ENCODE measurements around the gene CDH4.

The CDH4 gene

GRCh38 chr20:61866165-61866564 is 614.1 kb downstream of the CDH4 start:
- H3K9me3 ChIP-seq (ENCODE audit: insufficient read depth, low read depth, low read length): peaks cover 12% of the 10 kb centered on the region
- WGBS (ENCODE audit: extremely low coverage, insufficient coverage, insufficient read length): no CpG with 5 or more reads among the region's 5 CpGs

DNA sequence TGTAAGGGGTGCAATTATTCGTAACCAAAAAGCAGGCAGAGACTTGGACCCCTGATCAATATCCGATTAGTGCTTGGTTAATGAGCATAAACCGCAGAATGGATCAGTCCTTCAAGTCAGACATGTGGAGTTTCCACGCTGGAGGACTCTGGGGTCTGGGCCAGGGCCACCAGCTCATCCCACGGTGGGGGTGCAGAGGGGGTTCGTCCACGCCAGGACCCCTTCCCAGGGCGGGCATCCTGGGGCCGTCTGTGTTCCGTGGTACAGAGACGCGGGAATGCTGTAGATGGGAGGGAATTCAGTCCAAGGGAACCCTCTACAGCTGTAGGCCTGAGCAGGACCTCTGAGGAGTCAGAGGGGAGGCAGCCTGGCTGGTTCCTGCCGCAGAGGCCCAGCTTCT is 615.9 kb downstream of the CDH4 start:
- Histone ChIP-seq H3K79me1 (ENCODE audit: low read length) (no peaks in the 10 kb centered on the region), H3K23ac (ENCODE audit: low read length) (no peak overlapping the region), H3K14ac (ENCODE audit: low read length) (no peak overlapping the region), H3K4me2 (ENCODE audit: low read length) (no peak overlapping the region), H3K4me3 (ENCODE audit: low read depth, low read length) (no peak overlapping the region), H2AK5ac (ENCODE audit: low read length) (no peak overlapping the region), H4K8ac (ENCODE audit: low read depth, low read length) (no peak overlapping the region), H4K12ac (ENCODE audit: low read depth, low read length) (no peak overlapping the region), H3K18ac (ENCODE audit: low read length) (no peak overlapping the region), H2BK5ac (ENCODE audit: low read depth, low read length, poor library complexity) (no peak overlapping the region), H3K79me2 (ENCODE audit: control insufficient read depth, insufficient read depth, low read length, poor library complexity) (no peaks in the 10 kb centered on the region), H3K9ac (ENCODE audit: low read length) (no peak overlapping the region), H4K91ac (ENCODE audit: low read depth, low read length) (no peak overlapping the region), H3K4me1 (ENCODE audit: control insufficient read depth in 1 of 2, insufficient read depth in 2 of 2, low read length in 2 of 2) (no peaks in the 10 kb centered on the region), H2BK12ac (ENCODE audit: low read length) (no peak overlapping the region), H2BK120ac (ENCODE audit: insufficient read depth, low read length, poor library complexity) (no peak overlapping the region), H3K9me3 (ENCODE audit: insufficient read depth, low read depth, low read length) (peaks cover 26% of the 10 kb centered on the region), H3K27me3 (ENCODE audit: insufficient read depth, low read length) (no peaks in the 10 kb centered on the region), H2AFZ (ENCODE audit: insufficient read depth, low read length, poor library complexity) (no peak overlapping the region), H3K4ac (ENCODE audit: low read depth, low read length) (no peak overlapping the region), H3K36me3 (ENCODE audit: control insufficient read depth in 1 of 2, insufficient read depth in 2 of 2, low read length in 2 of 2) (no peaks in the 10 kb centered on the region), H3K27ac (ENCODE audit: low read depth, low read length) (no peak overlapping the region)
- no CpG with 5 or more reads among the region's 13 CpGs for WGBS (ENCODE audit: extremely low coverage, insufficient coverage, insufficient read length)
- no peak for DNase-seq

More at GRCh38 chr20:61866165-61866564, 614.1 kb downstream of the CDH4 start:
- H2AK5ac ChIP-seq (ENCODE audit: low read length): no peak overlapping the region
- H4K91ac ChIP-seq (ENCODE audit: low read depth, low read length): no peak overlapping the region
- H2BK12ac ChIP-seq (ENCODE audit: low read length): no peak overlapping the region
- no peak overlapping the region for H4K12ac ChIP-seq (ENCODE audit: low read depth, low read length)
- no peak overlapping the region for H2AFZ ChIP-seq (ENCODE audit: insufficient read depth, low read length, poor library complexity)
- H3K27me3 ChIP-seq (ENCODE audit: insufficient read depth, low read length): no peaks in the 10 kb centered on the region
- no peak overlapping the region for H2BK5ac ChIP-seq (ENCODE audit: low read depth, low read length, poor library complexity)
- no peak overlapping the region for H3K27ac ChIP-seq (ENCODE audit: low read depth, low read length)
- no peaks in the 10 kb centered on the region for H3K79me2 ChIP-seq (ENCODE audit: control insufficient read depth, insufficient read depth, low read length, poor library complexity)
- no peaks in the 10 kb centered on the region for H3K36me3 ChIP-seq (ENCODE audit: control insufficient read depth in 1 of 2, insufficient read depth in 2 of 2, low read length in 2 of 2)
- no peaks in the 10 kb centered on the region for H3K79me1 ChIP-seq (ENCODE audit: low read length)
- H3K4me1 ChIP-seq (ENCODE audit: control insufficient read depth in 1 of 2, insufficient read depth in 2 of 2, low read length in 2 of 2): no peaks in the 10 kb centered on the region
- no peak overlapping the region for H3K4me2 ChIP-seq (ENCODE audit: low read length)
- no peak overlapping the region for H3K9ac ChIP-seq (ENCODE audit: low read length)
- no peak overlapping the region for H4K8ac ChIP-seq (ENCODE audit: low read depth, low read length)
- no peak for DNase-seq
- H2BK120ac ChIP-seq (ENCODE audit: insufficient read depth, low read length, poor library complexity): no peak overlapping the region
- H3K18ac ChIP-seq (ENCODE audit: low read length): no peak overlapping the region
- H3K14ac ChIP-seq (ENCODE audit: low read length): no peak overlapping the region
- no peak overlapping the region for H3K4ac ChIP-seq (ENCODE audit: low read depth, low read length)
- H3K4me3 ChIP-seq (ENCODE audit: low read depth, low read length): no peak overlapping the region
- no peak overlapping the region for H3K23ac ChIP-seq (ENCODE audit: low read length)

DNA sequence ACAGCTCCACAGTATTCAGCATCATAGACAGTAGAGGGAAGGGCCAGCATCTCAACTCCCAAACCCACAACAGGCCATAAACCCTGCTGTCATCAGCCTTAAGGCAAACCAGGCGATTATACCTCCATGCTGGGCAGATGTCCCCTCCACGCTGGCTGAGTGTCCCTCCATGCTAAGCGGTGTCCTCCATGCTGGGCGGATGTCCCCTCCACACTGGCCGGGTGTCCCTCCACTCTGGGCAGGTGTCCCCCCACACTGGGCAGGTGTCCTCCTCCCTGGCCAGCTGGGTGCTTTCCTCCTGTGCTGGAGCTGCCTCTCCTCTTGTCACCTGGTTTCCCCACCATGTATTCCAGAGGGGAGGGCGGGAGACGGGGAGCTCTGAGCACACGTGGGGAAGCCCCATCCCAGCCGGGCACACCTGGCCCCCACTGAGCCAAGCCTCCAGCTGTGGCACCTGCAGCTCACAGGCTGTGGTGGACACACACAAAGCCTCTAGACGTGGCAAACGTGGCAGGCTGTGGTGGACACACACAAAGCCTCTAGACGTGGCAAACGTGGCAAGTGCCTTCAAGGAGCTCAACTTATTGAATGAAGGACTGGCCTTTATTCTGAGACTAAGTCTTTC is 616.5 kb downstream of the CDH4 start:
- Histone ChIP-seq H3K36me3 (ENCODE audit: control insufficient read depth in 1 of 2, insufficient read depth in 2 of 2, low read length in 2 of 2) (no peaks in the 10 kb centered on the region), H3K79me1 (ENCODE audit: low read length) (no peaks in the 10 kb centered on the region), H2BK120ac (ENCODE audit: insufficient read depth, low read length, poor library complexity) (no peak overlapping the region), H3K23ac (ENCODE audit: low read length) (no peak overlapping the region), H3K27ac (ENCODE audit: low read depth, low read length) (no peak overlapping the region), H3K4ac (ENCODE audit: low read depth, low read length) (no peak overlapping the region), H3K9me3 (ENCODE audit: insufficient read depth, low read depth, low read length) (peaks cover 26% of the 10 kb centered on the region), H3K79me2 (ENCODE audit: control insufficient read depth, insufficient read depth, low read length, poor library complexity) (no peaks in the 10 kb centered on the region), H2AK5ac (ENCODE audit: low read length) (no peak overlapping the region), H3K14ac (ENCODE audit: low read length) (no peak overlapping the region), H3K18ac (ENCODE audit: low read length) (no peak overlapping the region), H4K12ac (ENCODE audit: low read depth, low read length) (no peak overlapping the region), H3K4me2 (ENCODE audit: low read length) (no peak overlapping the region), H2AFZ (ENCODE audit: insufficient read depth, low read length, poor library complexity) (no peak overlapping the region), H4K91ac (ENCODE audit: low read depth, low read length) (no peak overlapping the region), H2BK5ac (ENCODE audit: low read depth, low read length, poor library complexity) (no peak overlapping the region), H3K4me3 (ENCODE audit: low read depth, low read length) (no peak overlapping the region), H3K27me3 (ENCODE audit: insufficient read depth, low read length) (no peaks in the 10 kb centered on the region), H3K4me1 (ENCODE audit: control insufficient read depth in 1 of 2, insufficient read depth in 2 of 2, low read length in 2 of 2) (no peaks in the 10 kb centered on the region), H4K8ac (ENCODE audit: low read depth, low read length) (no peak overlapping the region), H3K9ac (ENCODE audit: low read length) (no peak overlapping the region), H2BK12ac (ENCODE audit: low read length) (no peak overlapping the region)
- no CpG with 5 or more reads among the region's 13 CpGs for WGBS (ENCODE audit: extremely low coverage, insufficient coverage, insufficient read length)
- no peak for DNase-seq

DNA sequence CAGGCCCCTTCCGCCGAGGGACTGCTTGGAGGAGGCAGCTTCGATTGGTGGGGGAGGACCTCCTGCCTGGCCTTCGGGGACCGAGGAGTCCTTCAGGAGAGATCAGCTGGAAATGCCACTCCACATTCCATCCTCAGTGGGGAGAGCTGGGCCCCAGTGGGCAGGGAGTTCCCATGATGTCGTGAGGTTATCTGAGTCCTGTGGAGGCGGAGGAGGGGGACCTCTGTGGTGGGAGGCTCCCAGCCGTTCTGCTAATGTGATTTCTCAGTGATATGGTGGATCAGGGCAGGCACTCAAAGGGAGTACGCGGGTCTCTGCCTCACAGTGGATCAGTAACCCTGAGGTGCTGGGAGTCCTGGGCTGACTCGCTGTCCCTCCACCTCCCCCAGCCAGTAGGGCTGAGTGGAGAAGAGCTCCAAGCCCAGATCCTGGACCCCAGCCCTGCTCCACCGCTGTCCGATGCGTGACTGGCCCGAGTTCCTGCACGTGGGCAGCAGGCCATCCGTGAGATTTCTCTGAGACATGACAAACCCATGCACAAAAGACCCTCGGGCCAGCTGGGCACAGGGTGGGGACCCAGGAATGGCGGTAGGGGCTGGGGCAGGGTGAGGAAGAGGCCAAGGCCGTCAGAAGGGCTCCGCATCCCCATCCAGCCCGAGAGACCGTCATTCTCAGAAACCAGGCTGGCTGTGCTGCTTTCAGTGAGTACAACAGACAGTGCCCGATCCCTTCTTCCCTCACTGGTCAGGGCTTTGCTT is 617.9 kb downstream of the CDH4 start:
- Histone ChIP-seq H2AK5ac (ENCODE audit: low read length) (no peak overlapping the region), H3K23ac (ENCODE audit: low read length) (no peak overlapping the region), H3K4me2 (ENCODE audit: low read length) (no peak overlapping the region), H2BK120ac (ENCODE audit: insufficient read depth, low read length, poor library complexity) (no peak overlapping the region), H3K27ac (ENCODE audit: low read depth, low read length) (no peak overlapping the region), H3K18ac (ENCODE audit: low read length) (no peak overlapping the region), H4K8ac (ENCODE audit: low read depth, low read length) (no peak overlapping the region), H3K9me3 (ENCODE audit: insufficient read depth, low read depth, low read length) (peaks cover 26% of the 10 kb centered on the region), H2BK12ac (ENCODE audit: low read length) (no peak overlapping the region), H3K4me3 (ENCODE audit: low read depth, low read length) (no peak overlapping the region), H3K9ac (ENCODE audit: low read length) (no peak overlapping the region), H3K4ac (ENCODE audit: low read depth, low read length) (no peak overlapping the region), H3K79me2 (ENCODE audit: control insufficient read depth, insufficient read depth, low read length, poor library complexity) (no peaks in the 10 kb centered on the region), H3K79me1 (ENCODE audit: low read length) (no peaks in the 10 kb centered on the region), H4K91ac (ENCODE audit: low read depth, low read length) (no peak overlapping the region), H3K27me3 (ENCODE audit: insufficient read depth, low read length) (no peaks in the 10 kb centered on the region), H2AFZ (ENCODE audit: insufficient read depth, low read length, poor library complexity) (no peak overlapping the region), H3K14ac (ENCODE audit: low read length) (no peak overlapping the region), H2BK5ac (ENCODE audit: low read depth, low read length, poor library complexity) (no peak overlapping the region), H4K12ac (ENCODE audit: low read depth, low read length) (no peak overlapping the region), H3K4me1 (ENCODE audit: control insufficient read depth in 1 of 2, insufficient read depth in 2 of 2, low read length in 2 of 2) (no peaks in the 10 kb centered on the region), H3K36me3 (ENCODE audit: control insufficient read depth in 1 of 2, insufficient read depth in 2 of 2, low read length in 2 of 2) (no peaks in the 10 kb centered on the region)
- WGBS (ENCODE audit: extremely low coverage, insufficient coverage, insufficient read length): no CpG with 5 or more reads among the region's 24 CpGs
- no peak for DNase-seq
